Chondrocyte (in vitro differentiated cells): Measurements from ENCODE around the gene SMYD2. TPM values are rescaled to one million over a fixed set of nuclear protein-coding genes. Genes with fewer than 3 reads are reported as not detected.
A peak's percentile ranks its signal among the peaks of the same experiment; 100 is the strongest.

Experiments
- DNase-seq: peaks from one replicate; pipeline ENCODE4 v3.0.0; 2021; ENCODE audit warnings: mixed read lengths, low spot score
- H3K27ac Mint-ChIP-seq: one replicate; pipeline ENCODE4 v1.8.0; 2021; ENCODE audit warnings: mild to moderate bottlenecking, moderate library complexity, mixed read lengths; ENCODE audit not compliant: unreplicated experiment
- H3K27me3 Mint-ChIP-seq: 2 replicates; pipeline ENCODE4 v1.8.0; 2021; ENCODE audit warnings: low read depth, mixed read lengths
- H3K36me3 Mint-ChIP-seq: 2 replicates; pipeline ENCODE4 v1.8.0; 2021; ENCODE audit warnings: low read depth, mixed read lengths
- H3K4me1 Mint-ChIP-seq: 2 replicates; pipeline ENCODE4 v1.8.0; 2021; ENCODE audit warnings: low read depth, mild to moderate bottlenecking, mixed read lengths
- H3K4me3 Mint-ChIP-seq: one replicate; pipeline ENCODE4 v1.8.0; 2021; ENCODE audit warnings: mild to moderate bottlenecking, moderate library complexity, mixed read lengths; ENCODE audit not compliant: unreplicated experiment
- H3K9me3 Mint-ChIP-seq: 2 replicates; pipeline ENCODE4 v1.8.0; 2021; ENCODE audit warnings: low read depth, mixed read lengths
- CTCF ChIP-seq: fragments of 200-600 bp; sonication (generic); IDR thresholded peaks from 2 replicates; pipeline ENCODE4 v1.5.0; 2021; ENCODE audit warnings: antibody characterized with exemption, mild to moderate bottlenecking, moderate library complexity
- total RNA-seq: library from RNA; stranded (reverse); gene quantifications from 3 replicates; pipeline ENCODE4 v1.2.1, GENCODE V29; 2021

Gene SMYD2
- total RNA-seq, 1 donor from 2014 or later, result 50.3 TPM

GRCh38 chr1:214281720-214282629 is 1.0 kb downstream of the SMYD2 start:
- H3K9me3 Mint-ChIP-seq, result no peaks in the 10 kb centered on the region
- H3K27ac Mint-ChIP-seq, result peak overlapping the region; percentile 90
- peaks cover 1% of the 10 kb centered on the region for H3K36me3 Mint-ChIP-seq
- no peak for TF ChIP-seq CTCF
- H3K27me3 Mint-ChIP-seq, result no peaks in the 10 kb centered on the region
- DNase-seq, result peak; percentile 65
- H3K4me3 Mint-ChIP-seq, result peak overlapping the region; percentile 84
- peaks cover 57% of the 10 kb centered on the region for H3K4me1 Mint-ChIP-seq

GRCh38 chr1:214282630-214283242 is 1.8 kb downstream of the SMYD2 start:
- peak overlapping the region; percentile 84 for H3K4me3 Mint-ChIP-seq
- H3K27me3 Mint-ChIP-seq, result no peaks in the 10 kb centered on the region
- no peak for DNase-seq
- H3K36me3 Mint-ChIP-seq, result peaks cover 1% of the 10 kb centered on the region
- H3K4me1 Mint-ChIP-seq, result peaks cover 49% of the 10 kb centered on the region
- TF ChIP-seq CTCF, result no peak
- no peaks in the 10 kb centered on the region for H3K9me3 Mint-ChIP-seq
- peak overlapping the region; percentile 59 for H3K27ac Mint-ChIP-seq

- H3K27me3 Mint-ChIP-seq, result no peaks in the 10 kb centered on the region
- no peaks in the 10 kb centered on the region for H3K9me3 Mint-ChIP-seq
- no peak for DNase-seq
- no peak overlapping the region for H3K4me3 Mint-ChIP-seq
- H3K27ac Mint-ChIP-seq, result no peak overlapping the region
- TF ChIP-seq CTCF, result no peak
- H3K36me3 Mint-ChIP-seq, result peaks cover 2% of the 10 kb centered on the region
- peaks cover 43% of the 10 kb centered on the region for H3K4me1 Mint-ChIP-seq
Observed at GRCh38 chr1:214285610-214286440, 4.9 kb downstream of the SMYD2 start.

- no peaks in the 10 kb centered on the region for H3K27me3 Mint-ChIP-seq
- H3K27ac Mint-ChIP-seq, result no peak overlapping the region
- no peaks in the 10 kb centered on the region for H3K9me3 Mint-ChIP-seq
- DNase-seq, result no peak
- H3K36me3 Mint-ChIP-seq, result peaks cover 2% of the 10 kb centered on the region
- no peak overlapping the region for H3K4me3 Mint-ChIP-seq
- no peak for TF ChIP-seq CTCF
- peaks cover 39% of the 10 kb centered on the region for H3K4me1 Mint-ChIP-seq
Observed at GRCh38 chr1:214287884-214288283, 6.9 kb downstream of the SMYD2 start.
